ENCODE results near the gene TBC1D22A. TPM values are rescaled to one million over a fixed set of nuclear protein-coding genes. Genes with fewer than 3 reads are reported as not detected.

The TBC1D22A gene
- total RNA-seq, 1 experiment from 2014 or later, result 14.3 TPM

DNA sequence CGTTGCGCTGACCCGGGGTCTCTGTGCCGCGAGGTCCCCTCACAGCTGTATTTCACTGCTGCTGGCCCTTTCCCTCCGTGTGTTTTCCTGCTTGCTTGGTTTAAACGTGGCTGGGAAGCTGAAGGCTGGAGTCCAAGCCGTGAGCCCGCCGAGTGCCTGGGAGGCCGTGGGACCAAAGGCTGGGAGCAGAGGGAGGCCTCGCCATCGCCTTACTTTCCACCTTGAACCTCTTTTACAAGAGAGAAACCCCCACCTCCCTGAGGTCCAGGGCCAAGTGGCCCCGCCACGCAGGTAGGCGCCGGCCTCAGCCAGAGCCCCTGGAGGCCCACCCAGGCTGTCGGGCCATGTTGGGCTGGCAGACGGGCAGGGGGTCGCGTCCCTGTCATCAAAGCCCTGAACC lies 411.6 kb downstream of the TBC1D22A start:
- no peaks in the 10 kb centered on the region for H3K79me2 ChIP-seq (ENCODE audit: low read length)
- H3K4me1 ChIP-seq (ENCODE audit: insufficient read depth, low read length), result no peaks in the 10 kb centered on the region
- H4K20me1 ChIP-seq (ENCODE audit: low read length), result no peaks in the 10 kb centered on the region
- H3K4me3 ChIP-seq (ENCODE audit: low read length), result no peak overlapping the region
- H3K9me3 ChIP-seq (ENCODE audit: low read length), result no peaks in the 10 kb centered on the region
- intact Hi-C loops (cut with micrococcal nuclease), result no loop called here
- H3K27ac ChIP-seq (ENCODE audit: low read length), result no peak overlapping the region
- CTCF ChIA-PET, result no interaction called here
- no peak overlapping the region for H3K9ac ChIP-seq (ENCODE audit: low read length)
- no peak overlapping the region for H2AFZ ChIP-seq (ENCODE audit: low read length)
- TF ChIP-seq EZH2 (IDR thresholded peaks at IDR 0.05; ENCODE audit: low read length, unreplicated experiment), result no peak
- no peak for TF ChIP-seq EZH2phosphoT487 (IDR thresholded peaks at IDR 0.05; ENCODE audit: borderline replicate concordance, low read length)
- TF ChIP-seq, protein P1, sequence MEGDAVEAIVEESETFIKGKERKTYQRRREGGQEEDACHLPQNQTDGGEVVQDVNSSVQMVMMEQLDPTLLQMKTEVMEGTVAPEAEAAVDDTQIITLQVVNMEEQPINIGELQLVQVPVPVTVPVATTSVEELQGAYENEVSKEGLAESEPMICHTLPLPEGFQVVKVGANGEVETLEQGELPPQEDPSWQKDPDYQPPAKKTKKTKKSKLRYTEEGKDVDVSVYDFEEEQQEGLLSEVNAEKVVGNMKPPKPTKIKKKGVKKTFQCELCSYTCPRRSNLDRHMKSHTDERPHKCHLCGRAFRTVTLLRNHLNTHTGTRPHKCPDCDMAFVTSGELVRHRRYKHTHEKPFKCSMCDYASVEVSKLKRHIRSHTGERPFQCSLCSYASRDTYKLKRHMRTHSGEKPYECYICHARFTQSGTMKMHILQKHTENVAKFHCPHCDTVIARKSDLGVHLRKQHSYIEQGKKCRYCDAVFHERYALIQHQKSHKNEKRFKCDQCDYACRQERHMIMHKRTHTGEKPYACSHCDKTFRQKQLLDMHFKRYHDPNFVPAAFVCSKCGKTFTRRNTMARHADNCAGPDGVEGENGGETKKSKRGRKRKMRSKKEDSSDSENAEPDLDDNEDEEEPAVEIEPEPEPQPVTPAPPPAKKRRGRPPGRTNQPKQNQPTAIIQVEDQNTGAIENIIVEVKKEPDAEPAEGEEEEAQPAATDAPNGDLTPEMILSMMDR (conservative IDR thresholded peaks at IDR 0.05; ENCODE audit: low read depth, low read length), result no peak
- ATAC-seq (no peak), DNase-seq (no peak)
- no peak overlapping the region for H3K4me2 ChIP-seq (ENCODE audit: low read length)
- H3F3A ChIP-seq (ENCODE audit: low read length, unreplicated experiment), result no peaks in the 10 kb centered on the region
- BruUV-seq (replicated peaks), result no TSS peak
- no peaks in the 10 kb centered on the region for H3K36me3 ChIP-seq (ENCODE audit: low read depth, low read length)
- POLR2A ChIA-PET (ENCODE audit: unreplicated experiment), result no interaction called here
- no peaks in the 10 kb centered on the region for H3K27me3 ChIP-seq (ENCODE audit: low read length)
- H3K9me2 ChIP-seq (replicated peaks; ENCODE audit: low read length), result no peaks in the 10 kb centered on the region

DNA sequence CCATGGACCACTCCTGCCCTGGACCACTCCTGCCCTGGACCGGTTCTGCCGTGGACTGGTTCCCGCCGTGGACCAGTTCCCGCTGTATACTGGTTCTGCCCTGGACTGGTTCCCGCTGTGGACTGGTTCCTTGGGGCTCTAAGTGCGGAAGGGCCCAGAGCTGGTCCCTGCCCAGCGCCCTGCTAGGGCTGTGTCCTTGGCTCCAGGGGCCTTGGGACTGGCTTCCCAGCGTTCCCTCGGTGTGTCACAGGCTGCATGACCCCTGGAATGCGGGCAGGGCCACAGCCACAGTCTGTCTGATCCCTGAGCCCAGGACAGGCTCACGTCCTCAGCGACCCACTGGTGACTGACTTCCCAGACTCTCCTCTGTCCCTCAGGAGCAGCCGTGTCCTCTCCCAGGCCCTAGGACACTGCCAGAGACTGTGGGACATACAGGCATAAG lies 412.2 kb downstream of the TBC1D22A start:
- BruUV-seq (replicated peaks), result no TSS peak
- Histone ChIP-seq H3F3A (ENCODE audit: low read length, unreplicated experiment) (no peaks in the 10 kb centered on the region), H3K27me3 (ENCODE audit: low read length) (no peaks in the 10 kb centered on the region), H4K20me1 (ENCODE audit: low read length) (no peaks in the 10 kb centered on the region), H3K36me3 (ENCODE audit: low read depth, low read length) (no peaks in the 10 kb centered on the region), H3K4me1 (ENCODE audit: insufficient read depth, low read length) (no peaks in the 10 kb centered on the region), H3K27ac (ENCODE audit: low read length) (no peak overlapping the region), H3K9ac (ENCODE audit: low read length) (no peak overlapping the region), H3K9me2 (replicated peaks; ENCODE audit: low read length) (no peaks in the 10 kb centered on the region), H3K4me2 (ENCODE audit: low read length) (no peak overlapping the region), H3K4me3 (ENCODE audit: low read length) (no peak overlapping the region), H2AFZ (ENCODE audit: low read length) (no peak overlapping the region), H3K9me3 (ENCODE audit: low read length) (no peaks in the 10 kb centered on the region), H3K79me2 (ENCODE audit: low read length) (no peaks in the 10 kb centered on the region)
- DNase-seq, result no peak
- POLR2A ChIA-PET (ENCODE audit: unreplicated experiment), result no interaction called here
- no peak for TF ChIP-seq EZH2 (IDR thresholded peaks at IDR 0.05; ENCODE audit: low read length, unreplicated experiment)
- TF ChIP-seq, protein P1 (conservative IDR thresholded peaks at IDR 0.05; ENCODE audit: low read depth, low read length), result no peak
- intact Hi-C loops (cut with micrococcal nuclease), result no loop called here
- no peak for ATAC-seq
- CTCF ChIA-PET, result no interaction called here

DNA sequence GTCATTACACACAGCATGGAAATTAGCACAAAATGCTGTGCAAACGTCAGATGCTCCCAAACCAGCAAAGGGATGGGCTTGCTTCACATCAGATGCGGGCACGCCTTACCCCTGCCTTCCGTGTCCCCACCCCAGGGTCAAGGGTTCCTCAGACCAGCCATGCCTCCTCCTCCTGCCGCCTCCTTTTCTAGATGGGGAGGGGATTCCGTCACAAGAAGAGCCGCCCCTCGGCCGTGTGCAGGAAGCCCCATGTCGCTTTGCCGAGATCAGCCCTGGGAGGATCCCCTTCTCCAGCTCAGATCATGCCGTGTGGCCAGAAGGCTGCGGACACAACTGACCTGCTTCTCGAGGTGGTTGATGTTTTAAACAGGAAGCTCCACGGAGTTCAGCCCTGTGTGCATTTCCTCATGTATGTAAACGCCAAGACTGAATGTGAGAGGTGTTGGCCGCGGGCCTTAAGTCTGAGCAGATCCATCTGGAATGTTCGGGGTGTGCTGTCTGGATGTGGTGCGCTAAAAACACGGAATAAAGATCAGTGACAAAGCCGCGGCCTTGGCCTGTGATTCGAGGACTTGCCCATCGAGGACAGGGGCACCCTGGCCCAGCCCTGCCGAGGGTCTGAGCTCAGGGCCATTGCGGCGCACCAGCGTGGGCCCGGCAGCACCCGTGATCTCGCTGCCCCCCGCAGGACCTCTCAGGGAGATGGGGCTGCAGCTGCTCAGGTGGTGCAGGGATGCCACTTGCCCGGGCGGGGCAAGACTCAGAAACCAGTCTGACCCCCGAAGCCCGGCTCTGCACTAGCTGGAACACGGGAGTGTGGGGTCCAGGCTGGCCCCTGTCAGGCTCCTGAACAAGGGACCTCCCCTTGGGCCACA lies 412.9 kb downstream of the TBC1D22A start:
- no peak overlapping the region for H3K4me3 ChIP-seq (ENCODE audit: low read length)
- no peak overlapping the region for H3K4me2 ChIP-seq (ENCODE audit: low read length)
- H3K79me2 ChIP-seq (ENCODE audit: low read length), result no peaks in the 10 kb centered on the region
- no peak overlapping the region for H3K9ac ChIP-seq (ENCODE audit: low read length)
- H3K36me3 ChIP-seq (ENCODE audit: low read depth, low read length), result no peaks in the 10 kb centered on the region
- no peaks in the 10 kb centered on the region for H3F3A ChIP-seq (ENCODE audit: low read length, unreplicated experiment)
- H3K27ac ChIP-seq (ENCODE audit: low read length), result no peak overlapping the region
- intact Hi-C loops (cut with micrococcal nuclease), result no loop called here
- no peak for DNase-seq
- no peaks in the 10 kb centered on the region for H3K27me3 ChIP-seq (ENCODE audit: low read length)
- CTCF ChIA-PET, result no interaction called here
- POLR2A ChIA-PET (ENCODE audit: unreplicated experiment), result no interaction called here
- H3K9me3 ChIP-seq (ENCODE audit: low read length), result no peaks in the 10 kb centered on the region
- H2AFZ ChIP-seq (ENCODE audit: low read length), result no peak overlapping the region
- no peaks in the 10 kb centered on the region for H4K20me1 ChIP-seq (ENCODE audit: low read length)
- no peak for TF ChIP-seq EZH2 (IDR thresholded peaks at IDR 0.05; ENCODE audit: low read length, unreplicated experiment)
- TF ChIP-seq, protein P1 (conservative IDR thresholded peaks at IDR 0.05; ENCODE audit: low read depth, low read length), result no peak
- TF ChIP-seq EZH2phosphoT487 (IDR thresholded peaks at IDR 0.05; ENCODE audit: borderline replicate concordance, low read length), result no peak
- no peaks in the 10 kb centered on the region for H3K9me2 ChIP-seq (replicated peaks; ENCODE audit: low read length)
- no peaks in the 10 kb centered on the region for H3K4me1 ChIP-seq (ENCODE audit: insufficient read depth, low read length)
- ATAC-seq, result no peak
- no TSS peak for BruUV-seq (replicated peaks)

All from PC-3 (cell line).